ENCODE data around the gene GMDS.

DNA sequence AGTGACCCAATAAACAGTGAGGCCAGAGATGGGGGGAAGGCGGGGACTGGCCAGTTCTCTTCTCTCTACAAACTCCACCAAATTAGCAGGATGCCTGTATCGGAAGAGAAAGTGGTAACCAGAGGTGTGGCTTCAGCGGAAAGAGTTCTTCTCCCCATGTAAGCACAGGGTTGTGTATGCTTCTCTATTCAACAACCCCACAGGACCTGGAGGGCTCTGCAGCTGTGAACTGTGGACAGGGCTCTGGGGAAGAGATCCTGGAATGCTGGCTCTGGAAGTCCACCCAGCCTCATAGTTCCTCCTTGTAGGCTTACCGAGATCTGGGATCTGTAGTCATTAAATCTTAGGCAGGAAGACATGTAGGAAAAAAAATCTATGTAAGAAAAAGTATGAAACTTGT, 449.5 kb downstream of the GMDS start:
- TF ChIP-seq, protein P1, sequence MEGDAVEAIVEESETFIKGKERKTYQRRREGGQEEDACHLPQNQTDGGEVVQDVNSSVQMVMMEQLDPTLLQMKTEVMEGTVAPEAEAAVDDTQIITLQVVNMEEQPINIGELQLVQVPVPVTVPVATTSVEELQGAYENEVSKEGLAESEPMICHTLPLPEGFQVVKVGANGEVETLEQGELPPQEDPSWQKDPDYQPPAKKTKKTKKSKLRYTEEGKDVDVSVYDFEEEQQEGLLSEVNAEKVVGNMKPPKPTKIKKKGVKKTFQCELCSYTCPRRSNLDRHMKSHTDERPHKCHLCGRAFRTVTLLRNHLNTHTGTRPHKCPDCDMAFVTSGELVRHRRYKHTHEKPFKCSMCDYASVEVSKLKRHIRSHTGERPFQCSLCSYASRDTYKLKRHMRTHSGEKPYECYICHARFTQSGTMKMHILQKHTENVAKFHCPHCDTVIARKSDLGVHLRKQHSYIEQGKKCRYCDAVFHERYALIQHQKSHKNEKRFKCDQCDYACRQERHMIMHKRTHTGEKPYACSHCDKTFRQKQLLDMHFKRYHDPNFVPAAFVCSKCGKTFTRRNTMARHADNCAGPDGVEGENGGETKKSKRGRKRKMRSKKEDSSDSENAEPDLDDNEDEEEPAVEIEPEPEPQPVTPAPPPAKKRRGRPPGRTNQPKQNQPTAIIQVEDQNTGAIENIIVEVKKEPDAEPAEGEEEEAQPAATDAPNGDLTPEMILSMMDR (optimal IDR thresholded peaks at IDR 0.05 in 1 of 3, IDR thresholded peaks at IDR 0.05 in 1 of 3, conservative IDR thresholded peaks at IDR 0.05 in 1 of 3; ENCODE audit: extremely low read depth in 1 of 3, insufficient read depth in 2 of 3, low read length in 3 of 3) = no peak
- no peak for TF ChIP-seq EZH2 (IDR thresholded peaks at IDR 0.05; ENCODE audit: low read length)

Data from keratinocyte (primary cell).